ENCODE data around the gene FAM228B.
"Not testable (repeated sequence)": the region's sequence is repeated elsewhere in the genome, so short reads cannot be mapped to it uniquely, and the experiment has no call there.

Gene FAM228B

DNA sequence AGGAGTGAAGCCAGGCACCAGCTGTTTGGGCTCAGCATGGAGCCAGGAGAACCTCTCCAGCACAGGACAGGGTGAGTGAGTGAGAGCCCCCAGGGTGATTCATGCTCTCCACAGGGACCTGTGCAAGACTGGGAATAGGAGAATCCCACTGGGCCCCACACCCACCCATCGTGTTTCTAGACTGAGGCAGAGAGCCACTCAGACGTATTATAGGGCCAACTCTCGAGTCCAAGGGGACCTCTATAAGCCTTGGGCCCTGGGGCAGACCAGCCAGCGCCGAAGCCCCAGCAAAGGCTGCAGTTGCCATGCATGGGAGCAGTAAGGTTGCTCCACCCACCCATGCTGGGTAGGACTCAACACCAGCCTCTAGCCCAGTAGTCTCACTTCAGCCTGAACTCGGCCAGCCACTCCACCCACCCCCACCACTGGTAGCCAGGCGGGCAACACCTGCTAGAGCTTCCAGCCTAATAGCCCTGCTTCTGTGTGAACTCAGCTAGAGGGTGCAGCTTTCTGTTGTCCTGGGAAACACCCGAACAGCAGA, 19.1 kb upstream of the FAM228B start:
- DNase-seq = no peak

DNA sequence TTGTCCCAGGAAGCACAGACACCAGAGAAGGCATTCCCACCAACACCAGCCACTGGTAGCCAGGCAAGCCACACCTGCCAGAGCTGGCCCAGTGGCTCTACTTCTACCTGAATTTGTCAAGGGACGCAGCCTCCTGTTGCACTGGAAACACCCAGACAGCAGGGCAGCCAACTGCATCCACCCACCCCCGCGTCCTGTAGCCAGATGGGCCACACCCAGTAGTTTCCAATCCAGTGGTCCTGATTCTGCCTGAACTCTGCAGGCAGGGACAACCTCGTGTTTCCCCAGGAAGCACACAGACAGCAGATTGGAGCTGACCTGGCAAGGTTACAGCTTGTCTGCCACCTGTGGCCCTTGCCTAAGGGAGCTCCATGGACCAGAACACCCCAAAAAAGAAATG, 18.4 kb upstream of the FAM228B start:
- DNase-seq = no peak

DNA sequence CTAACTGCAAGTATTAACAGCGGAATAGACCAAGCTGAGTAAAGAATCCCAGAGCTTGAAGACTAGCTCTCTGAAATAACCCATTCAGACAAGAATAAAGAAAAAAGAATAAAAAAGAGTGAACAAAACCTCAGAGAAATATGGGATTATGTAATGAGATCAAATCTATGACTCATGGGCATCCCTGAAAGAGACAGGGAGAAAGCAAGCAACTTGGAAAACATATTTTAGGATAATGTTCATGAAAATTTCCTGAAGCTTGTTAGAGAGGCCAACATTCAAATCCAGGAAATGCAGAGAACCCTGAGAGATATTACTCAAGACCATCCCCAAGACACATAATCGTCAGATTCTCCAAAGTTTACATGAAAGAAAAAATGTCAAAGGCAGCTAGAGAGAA, 17.5 kb upstream of the FAM228B start:
- DNase-seq = no peak

DNA sequence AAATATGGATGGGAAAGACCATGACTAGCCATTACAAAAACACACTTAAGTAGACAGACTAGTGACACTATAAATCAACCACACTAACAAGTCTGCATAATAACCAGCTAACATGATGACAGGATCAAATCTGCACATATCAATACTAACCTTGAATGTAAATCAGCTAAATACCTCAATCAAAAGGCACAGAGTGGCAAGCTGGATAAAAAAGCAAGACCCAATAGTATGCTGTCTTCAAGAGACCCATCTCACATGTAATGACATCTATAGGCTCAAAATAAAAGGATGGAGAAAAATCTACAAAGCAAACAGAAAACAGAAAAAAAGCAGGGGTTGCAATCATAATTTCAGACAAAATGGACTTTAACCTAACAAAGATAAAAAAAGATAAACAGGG, 16.5 kb upstream of the FAM228B start:
- no peak for DNase-seq

DNA sequence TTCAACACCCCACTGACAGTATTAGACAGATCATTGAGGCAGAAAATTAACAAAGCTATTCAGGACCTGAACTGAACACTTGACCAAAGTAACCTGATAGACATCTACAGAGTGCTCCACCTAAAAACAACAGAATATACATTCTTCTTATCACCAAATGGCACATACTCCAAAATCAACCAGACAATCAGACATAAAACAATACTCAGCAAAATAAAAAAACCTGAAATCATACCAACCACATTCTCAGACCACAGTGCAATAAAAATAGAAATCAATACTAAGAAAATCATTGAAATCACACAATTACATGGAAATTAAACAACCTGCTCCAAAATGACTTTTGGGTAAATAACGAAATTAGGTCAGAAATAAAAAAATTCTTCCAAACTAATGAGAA, 15.9 kb upstream of the FAM228B start:
- DNase-seq = no peak

DNA sequence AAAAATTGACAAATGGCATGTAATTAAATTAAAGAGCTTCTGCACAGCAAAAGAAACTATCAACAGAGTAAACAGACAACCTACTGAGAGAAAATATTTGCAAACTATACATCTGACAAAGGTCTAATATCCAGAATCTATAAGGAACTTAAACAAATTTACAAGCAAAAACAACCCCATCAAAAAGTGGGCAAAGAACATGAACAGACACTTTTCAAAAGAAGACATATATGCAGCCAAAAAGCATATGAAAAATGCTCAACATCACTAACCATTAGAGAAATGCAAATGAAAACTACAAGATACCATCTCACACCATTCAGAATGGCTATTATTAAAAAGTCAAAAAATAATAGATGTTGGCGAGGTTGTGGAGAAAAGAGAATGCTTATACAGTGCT, 13.8 kb upstream of the FAM228B start:
- DNase-seq = not testable (repeated sequence)

DNA sequence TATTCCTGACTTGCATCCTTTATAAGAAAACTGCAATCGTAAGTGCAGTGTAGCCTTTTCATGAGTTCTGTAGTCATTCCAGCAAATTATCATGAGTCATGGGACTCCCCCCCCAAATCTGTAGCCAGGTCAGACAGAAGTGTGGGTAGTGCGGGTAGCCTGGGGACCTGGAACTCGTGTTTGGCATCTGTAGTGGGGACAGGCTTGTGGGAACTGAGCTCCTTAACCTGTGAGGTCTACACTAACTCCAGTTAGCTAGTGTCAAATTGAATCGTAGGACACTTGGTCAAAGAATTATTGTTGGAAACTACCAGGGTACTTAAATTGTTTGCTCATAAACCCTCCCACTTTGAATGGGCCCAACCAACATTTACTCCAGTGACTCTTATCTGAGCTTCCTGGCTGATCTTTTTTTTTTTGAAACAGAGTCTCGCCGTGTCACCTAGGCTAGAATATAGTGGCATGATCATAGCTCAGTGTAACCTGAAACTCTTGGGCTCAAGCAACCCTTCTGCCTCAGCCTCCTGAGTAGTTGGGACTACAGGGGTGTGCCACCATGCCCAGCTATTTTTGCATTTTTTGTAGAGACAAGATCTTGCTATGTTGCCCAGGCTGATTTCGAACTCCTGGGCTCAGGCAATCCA, 12.5 kb upstream of the FAM228B start:
- DNase-seq = no peak

DNA sequence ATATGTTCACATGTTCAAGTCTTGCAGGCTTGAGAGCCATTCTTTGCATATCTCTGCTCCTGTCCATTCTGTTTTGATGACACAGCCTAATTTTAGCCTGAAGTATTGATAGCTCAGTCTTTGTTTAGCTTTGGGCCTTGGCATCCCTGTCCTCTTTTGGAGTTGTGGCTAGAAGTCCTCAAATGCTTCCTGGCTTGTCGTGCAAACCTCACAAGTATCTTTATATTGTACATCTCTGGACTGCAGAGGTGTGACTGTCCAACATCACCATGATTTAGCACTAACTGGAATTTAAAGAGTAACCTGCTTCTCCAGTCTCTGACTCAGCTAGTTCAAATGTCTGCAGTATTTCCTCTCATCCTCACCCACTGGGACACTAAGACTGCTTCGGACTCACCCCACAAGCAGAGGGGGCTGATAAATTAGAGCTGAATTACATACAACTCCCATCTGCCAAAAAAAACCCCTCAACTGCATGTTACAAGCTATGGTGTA, 11.8 kb upstream of the FAM228B start:
- DNase-seq = no peak

DNA sequence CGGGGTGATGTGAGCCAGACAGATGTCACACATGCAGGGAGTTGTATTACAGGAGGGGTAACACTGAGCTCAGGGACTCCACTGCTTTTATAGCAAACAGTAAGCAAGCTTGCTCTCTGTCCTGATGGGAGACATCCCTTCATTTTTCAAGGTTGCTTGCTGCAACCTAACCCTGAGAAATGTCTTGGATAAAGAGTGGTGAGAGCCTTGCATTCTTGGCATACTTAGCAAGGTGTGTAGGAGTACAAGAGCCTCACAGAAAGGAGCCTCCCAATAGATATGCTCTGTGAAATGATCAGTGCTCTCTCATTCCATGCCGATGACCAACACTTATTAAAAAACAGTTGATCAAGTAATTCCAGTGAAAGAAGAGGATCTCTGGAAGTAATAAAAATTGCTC, 8.2 kb upstream of the FAM228B start:
- DNase-seq = no peak

DNA sequence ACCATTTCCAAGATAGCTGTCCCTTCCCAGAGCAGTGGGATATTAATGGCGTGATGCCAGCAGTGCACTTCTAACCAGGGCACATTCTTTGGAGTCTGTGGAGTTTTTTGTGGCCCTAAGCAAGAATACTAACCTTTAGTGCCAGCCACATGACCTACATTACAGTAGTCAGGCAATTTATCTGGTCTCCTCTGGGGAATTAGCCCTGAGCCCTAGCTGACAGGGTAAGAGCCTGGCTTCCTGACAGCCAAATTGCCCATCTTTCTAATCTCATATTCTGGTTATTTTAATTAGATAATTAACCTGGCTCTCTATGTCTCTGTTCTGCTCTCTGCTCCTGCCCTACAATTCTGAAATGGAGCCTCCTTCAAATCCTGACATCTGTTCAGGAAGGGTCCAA, 5.4 kb upstream of the FAM228B start:
- no peak for DNase-seq

DNA sequence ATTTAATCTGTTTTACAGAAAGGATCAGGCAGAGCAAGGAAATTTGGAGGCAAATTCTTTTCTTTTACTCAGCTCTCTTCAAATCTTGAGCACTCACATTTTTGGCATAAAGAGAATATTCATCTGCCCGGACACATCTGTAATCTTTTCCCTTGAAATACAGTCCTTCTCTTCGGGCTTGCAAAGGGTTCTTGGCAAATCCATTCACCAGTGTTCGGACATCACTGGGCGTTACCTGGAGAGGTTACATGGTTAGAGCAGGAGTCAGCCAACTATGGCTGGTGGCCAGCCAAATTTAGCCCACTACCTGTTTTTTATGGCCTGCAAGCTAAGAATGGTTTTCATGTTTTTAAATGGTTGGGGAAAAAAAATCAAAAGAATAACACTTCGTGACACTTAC, 2.2 kb upstream of the FAM228B start:
- DNase-seq = no peak

DNA sequence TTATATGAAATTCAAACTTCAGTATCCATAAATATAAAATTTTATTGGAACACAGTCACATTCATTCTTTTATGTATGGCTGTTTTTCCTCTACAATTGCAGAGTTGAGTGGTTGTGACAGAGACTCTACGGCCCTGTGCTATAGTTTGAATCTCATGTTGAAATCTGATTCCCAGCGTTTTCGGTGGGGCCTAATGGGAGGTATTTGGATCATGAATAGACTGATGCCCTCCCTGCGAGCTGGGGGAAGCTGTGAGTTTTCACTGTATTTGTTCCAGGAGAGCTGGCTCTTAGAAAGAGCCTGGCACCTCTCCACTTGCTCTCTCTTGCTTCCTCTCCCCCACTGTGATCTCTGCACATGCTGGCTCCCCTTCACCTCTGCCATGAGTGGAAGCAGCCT, 1.8 kb upstream of the FAM228B start:
- DNase-seq = no peak

DNA sequence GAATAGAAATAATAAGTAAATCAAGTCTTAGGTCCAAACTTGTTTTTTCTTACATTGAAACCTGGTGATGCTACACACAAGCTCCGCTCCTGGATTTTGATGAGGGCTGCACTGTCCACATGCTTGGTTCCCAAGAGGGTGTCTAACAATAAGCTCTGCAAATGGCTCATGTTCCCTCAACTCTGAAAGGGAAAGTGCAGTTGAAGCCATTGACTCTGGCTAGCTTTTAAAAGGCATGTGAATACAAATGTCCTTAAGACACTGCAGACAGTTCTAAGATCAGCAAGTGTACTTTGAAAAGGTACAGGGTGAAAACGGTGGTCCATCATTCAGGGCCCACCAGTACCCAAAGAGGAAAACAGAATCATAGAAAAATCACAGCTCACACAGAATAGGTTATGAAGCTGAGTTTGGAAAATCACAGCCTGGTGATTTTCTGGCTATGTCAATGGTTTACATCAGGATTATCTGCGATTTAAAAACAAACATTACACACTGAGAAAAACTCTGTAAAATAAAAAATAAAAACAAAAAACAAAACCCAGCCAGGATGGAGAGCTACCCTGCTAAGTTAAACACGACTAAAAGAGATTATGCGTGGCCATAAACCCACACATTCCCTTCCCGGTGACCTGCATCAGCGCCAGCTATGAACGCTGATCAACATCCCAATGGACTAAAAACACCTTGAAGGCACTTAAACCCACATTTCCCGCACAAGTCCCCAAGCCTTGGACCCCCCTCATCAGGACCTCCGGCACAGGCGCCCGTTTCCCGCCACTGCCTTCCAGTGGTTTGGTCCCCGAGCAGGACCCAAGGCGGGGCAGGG, 689 bp upstream of the FAM228B start:
- no peak for DNase-seq

DNA sequence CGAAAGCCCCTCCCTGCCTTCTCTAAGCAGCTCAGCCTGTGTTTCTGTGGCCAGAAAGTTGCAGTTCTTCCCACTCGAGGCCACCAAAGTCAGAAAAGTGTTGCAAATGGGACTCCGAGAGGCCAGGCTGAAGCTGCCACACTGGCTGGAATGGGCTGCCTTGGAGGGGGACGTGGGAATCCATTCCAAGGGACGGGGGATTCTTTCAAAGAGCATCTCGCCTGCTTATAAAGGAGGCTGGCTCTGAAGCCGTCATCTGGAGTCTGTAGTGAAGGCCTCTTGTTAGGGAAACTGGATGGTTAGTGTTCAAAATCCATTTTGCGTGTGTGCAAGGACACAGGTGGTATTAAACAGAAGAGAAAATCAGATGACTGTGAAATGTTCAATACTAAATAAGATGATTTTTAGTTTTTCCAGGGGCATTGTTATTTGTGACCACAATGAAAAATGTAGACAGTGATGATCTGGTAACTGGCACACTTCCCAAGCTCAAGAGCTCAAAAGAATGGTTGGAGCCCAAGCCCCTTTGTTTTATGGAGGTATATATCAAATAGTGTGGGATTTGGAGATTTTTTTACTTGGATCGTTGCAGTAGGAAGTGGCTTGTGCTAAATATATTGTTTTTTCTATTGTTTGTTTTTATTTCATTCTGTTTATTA, 782 bp downstream of the FAM228B start:
- DNase-seq = no peak

DNA sequence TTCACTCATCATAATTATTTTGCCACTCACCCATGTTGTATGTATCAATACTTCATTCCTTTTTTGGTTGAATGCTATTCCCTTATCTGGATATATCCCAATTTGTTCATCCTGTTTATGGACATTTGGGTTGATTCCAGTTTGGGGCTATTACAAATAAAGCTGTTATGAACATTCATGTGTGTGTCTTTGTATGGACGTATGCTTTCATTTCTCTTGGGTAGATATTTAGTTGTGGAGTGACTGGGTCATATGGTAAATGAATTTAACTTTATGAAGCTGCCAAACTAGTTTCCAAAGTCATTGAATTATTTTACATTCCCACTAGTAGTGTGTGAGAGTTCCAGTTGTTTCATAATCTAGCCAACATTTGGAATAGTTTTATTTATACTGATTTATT, 2.7 kb downstream of the FAM228B start:
- DNase-seq = no peak

DNA sequence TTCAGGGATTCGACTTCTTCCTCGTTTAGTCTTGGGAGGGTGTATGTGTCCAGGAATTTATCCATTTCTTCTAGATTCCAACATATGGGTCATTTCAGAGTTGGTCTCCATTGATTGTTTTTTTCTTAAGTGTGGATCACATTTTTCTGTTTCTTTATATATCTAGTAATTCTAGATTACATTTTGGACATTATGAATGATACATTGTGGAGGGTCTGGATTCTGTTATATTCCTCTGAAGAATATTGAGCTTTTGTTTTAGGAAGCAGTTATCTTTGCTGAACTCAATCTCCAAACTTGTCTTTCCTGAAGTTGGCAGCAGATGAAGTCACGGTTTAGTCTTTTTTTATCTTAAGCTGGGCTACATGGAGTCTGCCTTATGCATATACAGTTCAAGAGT, 9.3 kb downstream of the FAM228B start:
- DNase-seq = no peak

DNA sequence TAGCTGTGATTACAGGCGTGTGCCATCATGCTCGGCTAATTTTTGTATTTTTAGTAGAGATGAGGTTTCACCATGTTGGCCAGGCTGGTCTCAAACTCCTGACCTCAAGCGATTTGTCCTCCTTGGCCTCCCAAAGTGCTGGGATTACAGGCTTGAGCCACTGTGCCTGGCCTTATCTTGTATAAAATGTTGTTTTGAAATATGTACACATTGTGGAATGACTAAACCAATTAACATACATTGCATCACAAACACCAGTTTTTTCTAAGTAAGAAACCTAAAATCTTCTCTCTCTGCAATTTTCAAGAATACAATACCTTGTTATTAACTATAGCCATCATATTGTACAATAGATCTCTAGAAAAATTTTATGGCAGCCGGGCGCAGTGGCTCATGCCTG, 17.0 kb downstream of the FAM228B start:
- DNase-seq = not testable (repeated sequence)

DNA sequence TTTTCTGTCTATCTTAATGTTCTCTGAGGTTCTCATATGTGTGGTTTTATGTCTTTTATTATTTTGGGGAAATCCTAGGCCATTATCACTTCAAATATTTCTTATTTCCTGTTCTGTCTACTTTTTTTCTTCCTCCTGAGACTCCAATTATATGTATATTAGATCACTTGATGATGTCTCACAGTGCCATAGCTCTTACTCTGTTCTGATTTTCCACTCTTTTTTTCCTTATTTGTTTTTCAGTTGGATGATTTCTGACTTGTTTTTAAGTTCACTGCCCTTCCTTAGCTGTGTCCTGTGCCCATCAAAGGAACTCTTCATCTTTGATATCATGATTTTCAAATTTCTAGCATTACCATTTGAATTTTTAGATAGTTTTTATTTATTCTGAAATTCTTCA, 24.1 kb downstream of the FAM228B start:
- DNase-seq = no peak

DNA sequence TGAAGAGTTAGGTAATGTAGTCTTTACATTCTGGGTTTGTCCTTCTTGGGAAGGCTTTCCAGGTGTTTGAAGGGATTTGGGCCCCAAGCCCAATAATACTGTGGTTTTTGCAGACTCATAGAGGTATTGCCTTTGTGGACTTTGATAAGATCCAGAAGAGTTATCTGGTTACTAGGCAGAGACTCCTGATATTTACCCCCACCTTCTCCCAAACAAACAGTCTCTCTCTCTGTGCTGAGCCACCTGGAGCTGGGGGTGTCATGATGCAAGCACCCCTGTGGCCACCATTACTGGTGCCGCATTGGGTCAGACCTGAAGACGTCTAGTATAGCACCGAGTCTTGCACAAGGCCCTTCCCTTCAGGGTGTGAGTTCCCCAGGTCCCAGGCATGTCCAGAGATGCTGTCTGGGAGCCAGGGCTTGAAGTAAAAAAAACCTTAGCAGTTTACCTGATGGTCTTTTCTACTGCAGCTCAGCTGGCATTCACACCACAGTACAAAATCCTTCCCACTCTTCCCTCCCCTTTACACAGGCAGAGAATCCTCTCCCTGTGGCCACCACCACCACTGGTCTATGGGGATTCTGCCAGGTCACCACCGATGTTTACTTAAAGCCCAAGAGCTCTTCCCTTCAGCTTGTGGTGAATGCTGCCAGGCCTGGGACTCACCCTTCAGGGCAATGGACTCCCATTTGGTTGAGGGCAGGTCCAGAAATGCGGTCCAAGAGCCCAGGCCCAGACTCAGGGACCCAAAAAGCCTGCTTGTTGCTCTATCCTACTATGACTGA, 29.3 kb downstream of the FAM228B start:
- DNase-seq = no peak

DNA sequence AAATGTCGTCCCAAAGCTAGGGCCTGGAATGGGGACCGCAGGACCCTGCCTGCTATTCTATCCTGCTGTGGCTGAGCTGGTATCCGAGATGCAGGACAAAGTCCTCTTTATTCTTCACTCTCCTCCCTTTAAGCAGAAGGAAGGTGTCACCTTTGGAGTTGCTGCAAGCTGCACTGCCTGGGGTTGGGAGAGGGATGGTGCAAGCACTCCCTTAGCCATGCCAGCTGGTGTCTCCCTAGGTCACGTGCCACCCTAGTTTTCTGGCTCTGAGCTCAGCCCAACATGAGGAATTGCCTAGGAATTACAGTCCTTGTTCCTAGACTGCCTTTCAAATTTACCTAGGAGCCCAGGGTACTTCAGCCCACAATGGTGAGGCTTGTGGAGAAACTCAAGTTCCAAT, 30.2 kb downstream of the FAM228B start:
- DNase-seq = no peak

DNA sequence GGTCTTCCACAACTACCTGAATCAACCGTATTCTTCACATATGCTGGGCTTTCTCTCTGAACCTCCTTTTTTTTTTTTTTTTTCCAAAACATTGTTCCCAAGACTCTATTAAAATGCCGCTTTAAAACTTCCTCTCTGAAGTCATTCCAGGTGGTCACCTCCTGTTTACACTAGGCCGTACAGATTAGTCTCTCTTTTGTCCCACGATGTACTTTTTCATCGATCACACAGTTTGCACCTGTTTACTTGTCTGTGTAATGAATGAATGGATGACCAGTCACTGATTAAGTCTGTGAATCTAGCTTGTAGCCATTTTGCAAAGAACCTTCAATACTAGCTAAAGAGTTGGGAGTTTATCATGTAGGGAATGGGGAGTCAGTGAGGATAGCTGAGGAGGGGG, 34.9 kb downstream of the FAM228B start:
- DNase-seq = no peak

DNA sequence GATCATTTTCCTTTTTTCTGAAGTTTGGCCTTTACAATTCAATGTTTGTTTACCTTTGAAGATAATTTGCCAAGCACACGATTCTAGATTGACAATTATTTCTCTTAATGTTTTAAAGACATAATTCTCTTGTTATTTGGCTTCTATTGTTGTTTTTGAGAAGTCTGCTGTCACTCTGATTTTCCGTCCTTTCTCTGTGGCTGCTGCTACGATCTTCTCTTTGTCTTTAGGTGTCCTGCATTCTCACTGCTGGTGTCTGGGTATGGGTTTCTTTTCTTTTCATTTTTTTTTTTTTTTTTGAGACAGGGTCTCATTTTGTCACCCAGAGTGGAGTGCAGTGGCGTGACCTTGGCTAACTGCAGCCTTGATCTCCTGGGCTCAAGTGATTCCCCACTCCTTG, 36.4 kb downstream of the FAM228B start:
- no peak for DNase-seq

DNA sequence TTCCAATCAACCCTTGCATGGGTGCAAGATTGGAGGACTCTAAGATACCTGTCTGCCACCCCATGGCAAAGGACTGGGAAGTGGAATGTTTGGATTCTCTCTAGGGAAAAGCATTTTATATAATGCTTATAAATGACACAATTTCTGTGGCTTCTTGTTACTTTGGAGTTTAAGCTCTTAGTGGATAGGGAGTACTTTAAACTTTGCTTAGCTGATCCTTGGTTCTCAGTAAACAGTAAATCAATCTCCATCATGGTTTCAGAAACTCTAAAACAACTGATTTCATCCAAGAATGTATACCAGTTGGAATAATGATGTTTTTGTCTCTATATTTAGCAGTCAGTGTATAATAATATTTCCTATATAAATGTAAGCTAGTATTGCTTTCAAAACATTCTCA, 37.5 kb downstream of the FAM228B start:
- DNase-seq = no peak

All from suppressor macrophage treated with lipopolysaccharide for 1 hour (primary cell).